GM21529 (cell line): ENCODE results near the gene ANKRD34C.

Source experiments
- ATAC-seq: cut with Tn5 transposase; IDR thresholded peaks from one replicate; pipeline ENCODE4 v1.9.1; 2021; ENCODE audit not compliant: unreplicated experiment

ANKRD34C gene

GRCh38 chr15:79282371-79283251, at the start of gene ANKRD34C:
ANKRD34C (plus strand) TSS chr15:79282722; CDS start chr15:79293285, 10,563 bp downstream.
- no peak for ATAC-seq

GRCh38 chr15:79233236-79233635, 49.3 kb upstream of the ANKRD34C start:
- no peak for ATAC-seq

GRCh38 chr15:79240036-79240435, 42.5 kb upstream of the ANKRD34C start:
- ATAC-seq = no peak

- ATAC-seq = no peak
These were observed 38.8 kb upstream of the ANKRD34C start for GRCh38 chr15:79243723-79244122.

- ATAC-seq = no peak
These were observed 37.6 kb upstream of the ANKRD34C start for GRCh38 chr15:79244876-79245275.

- no peak for ATAC-seq
These were observed 34.3 kb upstream of the ANKRD34C start for GRCh38 chr15:79248183-79248582.

GRCh38 chr15:79257454-79257853, 25.1 kb upstream of the ANKRD34C start:
- ATAC-seq = no peak

GRCh38 chr15:79261836-79262235, 20.7 kb upstream of the ANKRD34C start:
- ATAC-seq = no peak

GRCh38 chr15:79265167-79265566, 17.4 kb upstream of the ANKRD34C start:
- ATAC-seq = no peak

GRCh38 chr15:79265987-79266579, 16.4 kb upstream of the ANKRD34C start:
- no peak for ATAC-seq

- no peak for ATAC-seq
These were observed 928 bp downstream of the ANKRD34C start for GRCh38 chr15:79283252-79284048.

- ATAC-seq = no peak
These were observed 8.2 kb downstream of the ANKRD34C start for GRCh38 chr15:79290642-79291275.

GRCh38 chr15:79292011-79292410, 9.5 kb downstream of the ANKRD34C start:
- no peak for ATAC-seq

- no peak for ATAC-seq
These were observed 11.6 kb downstream of the ANKRD34C start for GRCh38 chr15:79294075-79294474.

- no peak for ATAC-seq
These were observed 14.1 kb downstream of the ANKRD34C start for GRCh38 chr15:79296583-79296982.

GRCh38 chr15:79299126-79299840, 16.8 kb downstream of the ANKRD34C start:
- ATAC-seq = no peak

GRCh38 chr15:79299841-79300235, 17.3 kb downstream of the ANKRD34C start:
- ATAC-seq = no peak

- ATAC-seq = no peak
These were observed 24.7 kb downstream of the ANKRD34C start for GRCh38 chr15:79307251-79307650.

GRCh38 chr15:79308874-79309273, 26.4 kb downstream of the ANKRD34C start:
- no peak for ATAC-seq

GRCh38 chr15:79310612-79310984, 28.1 kb downstream of the ANKRD34C start:
- peak; percentile 41 for ATAC-seq
